DMS 273 (cell line): ENCODE data around the gene SNX9.
"Not testable (repeated sequence)": the region's sequence is repeated elsewhere in the genome, so short reads cannot be mapped to it uniquely, and the experiment has no call there.

Experiments used
- DNase-seq: peaks from one replicate; lab custom pipeline; 2025; ENCODE audit not compliant: unreplicated experiment; lab: John Stamatoyannopoulos, UW

SNX9 gene

DNA sequence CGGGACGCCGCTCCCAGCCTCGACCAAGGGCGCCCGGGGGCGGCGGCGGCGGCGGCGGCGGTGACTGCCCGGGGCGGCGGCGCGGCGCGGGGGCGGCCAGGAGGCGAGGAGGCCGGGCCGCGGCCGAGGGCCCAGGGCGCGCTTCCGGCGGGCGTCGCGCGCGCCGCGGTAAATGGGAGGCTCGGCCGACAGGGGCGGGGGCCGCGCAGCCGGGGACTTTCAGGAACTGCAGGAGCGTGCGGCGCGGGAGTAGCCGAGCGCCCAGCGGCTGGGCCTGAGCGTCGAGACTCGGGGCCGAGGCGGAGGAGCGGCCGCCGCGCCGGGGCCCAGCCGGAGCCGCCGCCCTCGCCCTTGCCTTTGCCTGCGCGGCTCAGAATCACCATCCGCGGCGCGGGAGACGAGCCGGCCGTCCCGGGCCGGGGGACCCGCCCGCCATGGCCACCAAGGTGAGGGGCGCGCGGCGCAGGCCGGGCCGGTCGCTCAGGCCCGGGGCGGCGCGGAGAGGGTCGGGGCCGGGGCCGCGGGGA lies at the start of gene SNX9:
TSS of gene SNX9 (plus strand) at position 246 of the 527 bp plus-strand sequence. CDS start at position 435, 189 bp downstream.
- DNase-seq = peak; percentile 93

GRCh38 chr6:157773248-157773773 lies 49.7 kb upstream of the SNX9 start:
- DNase-seq = no peak

DNA sequence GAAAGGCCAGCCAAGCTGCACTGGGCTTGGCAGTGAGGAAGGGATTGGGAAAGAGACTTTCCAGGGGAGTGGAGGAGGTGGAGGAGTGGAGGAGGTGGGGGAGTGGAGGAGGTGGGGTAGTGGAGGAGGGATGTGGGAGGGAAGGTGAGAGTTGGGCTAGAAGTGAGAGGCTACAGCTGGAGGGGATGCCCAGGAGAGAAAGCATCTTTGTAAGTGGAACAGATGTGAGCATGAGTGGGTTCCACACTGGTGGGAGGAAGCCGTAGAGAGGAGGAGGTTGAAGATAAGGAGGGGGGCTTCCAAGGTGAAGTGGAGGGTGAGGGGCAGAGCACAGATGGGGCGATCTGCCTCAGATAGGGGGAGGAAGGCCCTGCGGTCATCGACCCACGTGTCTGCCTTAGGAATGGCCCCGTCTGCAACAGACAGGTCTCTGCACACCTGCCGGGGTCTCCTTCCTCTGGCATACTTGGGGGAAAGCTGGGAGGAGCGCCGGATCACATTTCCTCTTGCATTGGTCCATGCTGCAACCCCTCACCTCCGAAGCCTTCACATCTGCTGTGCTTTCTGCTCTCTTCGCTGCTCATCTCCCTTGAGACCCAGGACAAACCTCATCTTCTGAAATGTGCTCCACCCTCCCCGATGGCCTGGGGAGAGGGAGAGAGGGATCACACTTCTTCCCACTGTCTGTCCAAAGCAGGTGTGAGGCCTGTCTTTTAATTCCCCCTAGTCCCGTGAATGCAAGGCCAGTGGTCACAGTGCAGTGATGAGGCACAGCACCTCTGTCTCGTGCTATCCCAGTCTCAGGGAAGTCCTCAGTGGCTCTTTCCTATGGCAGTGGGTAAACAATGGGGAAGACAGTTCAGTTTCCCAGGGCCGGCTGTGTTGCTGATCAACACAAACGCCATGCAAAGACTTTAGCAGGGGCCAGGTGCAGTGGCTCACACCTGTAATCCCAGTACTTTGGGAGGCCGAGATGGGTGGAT lies 48.6 kb upstream of the SNX9 start:
- DNase-seq = peak; percentile 39

DNA sequence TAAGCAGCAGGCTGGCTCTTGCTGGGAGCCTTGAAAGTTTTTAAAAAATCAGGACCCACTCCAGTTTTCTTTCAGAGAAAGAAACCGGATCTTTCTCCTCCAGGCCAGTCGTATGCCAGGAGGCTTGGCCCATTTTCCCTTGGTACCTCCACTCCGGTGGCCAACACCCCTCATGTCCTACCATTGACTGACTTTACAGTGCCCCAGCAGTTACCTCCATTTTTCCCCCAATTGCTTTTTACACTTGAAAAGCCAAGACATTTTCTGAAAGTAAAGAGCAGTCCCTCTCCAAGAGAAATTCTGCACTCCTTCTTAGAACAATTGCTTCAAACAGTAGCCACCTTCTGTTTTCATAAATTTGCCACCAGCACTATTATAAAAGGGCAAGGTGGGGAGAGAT lies 47.7 kb upstream of the SNX9 start:
- DNase-seq = no peak

DNA sequence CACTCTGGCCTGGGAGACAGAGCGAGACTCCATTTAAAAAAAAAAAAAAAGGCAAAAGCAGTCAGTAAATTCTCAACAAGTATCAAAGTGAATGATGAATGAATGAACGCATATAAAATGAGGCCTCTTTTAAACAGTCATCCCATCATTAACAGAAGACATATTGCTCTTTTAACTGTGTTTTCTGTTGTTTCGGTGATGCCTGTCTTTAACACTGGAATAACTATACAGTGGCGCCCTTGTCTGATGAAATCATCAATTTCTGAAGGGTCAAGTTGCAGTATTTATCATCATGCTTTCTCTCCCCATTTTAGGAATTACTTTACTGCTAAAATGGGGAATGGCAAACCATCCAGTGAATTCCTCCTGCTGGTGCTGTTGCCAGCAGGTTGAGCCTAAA lies 45.7 kb upstream of the SNX9 start:
- no peak for DNase-seq

DNA sequence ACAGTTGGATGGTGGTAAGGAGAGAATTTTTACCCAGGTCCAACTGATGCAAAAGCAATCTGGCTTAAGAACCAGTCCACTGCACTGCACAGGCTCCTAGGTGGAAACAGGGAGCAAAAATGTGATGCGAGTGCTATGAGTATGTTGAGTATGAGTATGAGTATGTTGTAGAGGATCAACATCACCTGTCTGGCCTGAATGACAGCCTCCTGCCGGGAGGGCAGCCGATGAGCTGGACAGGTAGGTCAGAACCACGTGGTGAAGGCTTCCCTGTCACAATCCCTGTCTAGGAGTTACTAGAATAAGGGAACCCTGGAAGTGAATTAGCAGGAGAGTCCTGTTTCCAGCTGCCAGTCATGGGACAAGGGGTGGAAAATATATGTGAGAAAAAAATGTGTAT lies 44.3 kb upstream of the SNX9 start:
- DNase-seq = no peak

GRCh38 chr6:157779705-157780604 lies 43.1 kb upstream of the SNX9 start:
- no peak for DNase-seq

- DNase-seq = no peak
These were observed 37.4 kb upstream of the SNX9 start for GRCh38 chr6:157785636-157786035.

GRCh38 chr6:157786221-157786620 lies 36.8 kb upstream of the SNX9 start:
- no peak for DNase-seq

GRCh38 chr6:157787080-157787479 lies 36.0 kb upstream of the SNX9 start:
- DNase-seq = no peak

- DNase-seq = no peak
These were observed 34.9 kb upstream of the SNX9 start for GRCh38 chr6:157788180-157788579.

DNA sequence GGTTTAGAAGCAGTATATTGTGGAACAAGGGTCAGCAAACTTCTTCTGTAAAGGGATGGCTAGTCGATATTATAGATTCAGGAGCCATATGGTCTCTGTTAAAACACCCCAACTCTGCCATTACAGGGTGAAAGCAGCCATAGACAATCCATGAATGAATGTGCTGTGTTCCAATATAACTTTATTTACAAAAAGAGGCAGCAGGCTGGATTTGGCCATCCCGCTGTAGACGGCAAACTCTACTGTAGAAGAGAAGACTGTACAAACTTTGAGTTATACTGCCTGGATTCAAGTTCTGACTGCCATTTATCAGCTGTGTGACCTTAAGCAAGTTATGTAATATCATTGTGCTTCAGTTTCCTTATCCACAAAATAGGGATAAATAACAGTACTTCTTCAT lies 33.7 kb upstream of the SNX9 start:
- DNase-seq = no peak

DNA sequence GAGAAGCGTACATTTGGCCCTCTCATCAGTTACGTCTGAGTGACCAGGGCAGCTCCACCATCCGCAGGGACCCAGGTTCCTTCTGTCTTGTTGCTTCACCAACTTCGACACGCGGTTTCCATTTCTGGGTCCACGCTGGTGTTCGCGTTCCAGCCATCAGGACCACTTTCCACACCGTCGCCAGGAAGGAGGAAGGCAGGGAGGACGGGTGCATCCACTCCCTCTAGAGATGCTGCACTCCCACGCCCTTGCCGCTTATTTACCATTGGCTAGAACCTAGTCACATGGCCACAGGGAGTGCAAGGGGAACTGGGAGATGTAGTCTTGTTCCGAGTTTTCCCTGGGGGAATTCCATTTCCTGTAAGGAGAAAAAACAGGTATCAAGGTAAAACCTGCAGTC lies 33.2 kb upstream of the SNX9 start:
- DNase-seq = peak; percentile 32

DNA sequence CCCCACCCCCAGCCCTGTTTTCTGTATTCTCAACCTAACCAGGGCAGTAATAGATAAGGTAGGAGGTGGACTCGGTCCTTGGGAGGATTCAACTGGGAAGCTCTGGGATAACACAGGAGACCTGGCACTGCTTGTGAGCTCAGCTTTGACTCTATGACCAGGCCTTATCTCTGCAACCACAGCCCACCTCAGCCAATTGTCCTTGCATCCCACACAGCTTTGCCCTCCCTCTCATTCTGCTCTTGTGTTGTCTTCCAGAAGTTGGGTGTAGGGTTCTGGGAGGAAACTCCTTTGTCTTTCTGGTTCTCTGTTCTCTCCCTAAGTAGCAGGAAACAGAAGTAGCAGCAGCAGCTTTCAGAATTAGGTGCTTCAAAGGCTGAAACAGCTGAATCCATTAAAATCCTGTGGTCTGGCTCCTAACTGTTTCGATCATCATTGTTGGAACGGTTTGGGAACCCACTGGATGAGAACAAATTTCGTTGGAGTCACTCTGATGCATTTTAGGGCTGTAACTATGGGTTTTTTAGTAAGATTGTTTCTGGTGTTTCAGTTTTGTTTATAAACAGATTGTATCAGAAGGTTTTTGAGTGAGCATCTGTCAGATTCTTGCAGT lies 32.4 kb upstream of the SNX9 start:
- DNase-seq = no peak

GRCh38 chr6:157791450-157791849 lies 31.6 kb upstream of the SNX9 start:
- peak; percentile 61 for DNase-seq

- DNase-seq = no peak
These were observed 30.4 kb upstream of the SNX9 start for GRCh38 chr6:157792671-157793070.

DNA sequence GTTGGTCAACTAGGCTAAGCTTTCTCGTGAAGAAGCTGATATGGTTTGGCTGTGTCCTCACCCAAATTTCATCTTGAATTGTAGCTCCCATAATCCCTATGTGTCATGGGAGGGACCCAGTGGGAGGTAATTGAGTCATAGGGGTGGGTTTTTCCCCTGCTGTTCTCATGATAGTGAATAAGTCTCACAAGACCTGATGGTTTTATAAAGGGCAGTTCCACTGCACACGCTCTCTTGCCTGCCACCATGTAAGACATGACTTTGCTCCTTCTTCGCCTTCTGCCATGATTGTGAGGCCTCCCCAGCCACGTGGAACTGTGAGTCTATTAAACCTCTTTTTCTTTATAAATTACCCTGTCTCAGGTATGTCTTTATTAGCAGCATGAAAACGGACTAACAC lies 29.0 kb upstream of the SNX9 start:
- DNase-seq = not testable (repeated sequence)

DNA sequence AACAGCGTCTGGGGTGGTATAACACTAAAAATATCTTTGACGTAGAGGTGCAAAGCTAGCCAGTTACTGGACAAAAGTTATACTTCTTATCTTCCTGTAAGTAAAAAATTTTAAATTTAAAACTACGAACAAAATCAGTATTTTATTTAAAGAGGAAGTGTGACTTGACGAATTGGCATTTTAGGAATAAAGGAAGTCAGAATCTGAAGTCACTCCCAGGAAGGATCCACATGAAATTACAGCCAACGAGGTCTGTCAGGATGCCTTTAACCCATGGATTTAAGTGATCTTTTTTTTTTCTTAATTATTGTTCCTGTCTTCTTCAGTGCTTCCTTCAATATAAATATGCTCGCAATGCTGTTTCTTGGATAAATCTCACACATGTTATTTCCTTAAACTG lies 27.2 kb upstream of the SNX9 start:
- DNase-seq = no peak

GRCh38 chr6:157798851-157799250 lies 24.2 kb upstream of the SNX9 start:
- no peak for DNase-seq

GRCh38 chr6:157799561-157799960 lies 23.5 kb upstream of the SNX9 start:
- DNase-seq = not testable (repeated sequence)
